ENCODE data around the gene NAALADL2. TPM values are rescaled to one million over a fixed set of nuclear protein-coding genes. Genes with fewer than 3 reads are reported as not detected.

Gene NAALADL2
- total RNA-seq, 1 donor from 2014 or later, result 12.5 TPM

DNA sequence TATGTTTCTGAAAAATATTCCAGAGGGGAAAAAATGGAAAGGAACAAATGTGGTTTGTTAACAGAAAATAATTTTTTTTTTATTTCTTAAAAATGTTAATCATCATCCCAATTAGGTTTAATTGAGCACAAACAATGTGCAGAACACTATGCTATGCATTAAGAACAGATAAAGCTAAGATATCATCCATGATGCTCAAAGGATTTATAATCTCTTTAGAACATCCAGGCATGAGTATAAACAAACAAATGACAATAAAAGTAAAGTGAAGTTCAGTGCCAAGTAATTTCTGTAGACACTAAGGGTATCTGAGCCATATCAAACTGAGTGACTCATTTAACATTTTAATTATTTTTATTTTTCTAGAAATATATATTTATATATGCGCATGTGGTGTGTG lies 732.2 kb downstream of the NAALADL2 start:
- H3K9me3 ChIP-seq, result no peaks in the 10 kb centered on the region
- H3K4me1 ChIP-seq, result no peaks in the 10 kb centered on the region
- H3K36me3 ChIP-seq, result no peaks in the 10 kb centered on the region
- TF ChIP-seq, protein P1, sequence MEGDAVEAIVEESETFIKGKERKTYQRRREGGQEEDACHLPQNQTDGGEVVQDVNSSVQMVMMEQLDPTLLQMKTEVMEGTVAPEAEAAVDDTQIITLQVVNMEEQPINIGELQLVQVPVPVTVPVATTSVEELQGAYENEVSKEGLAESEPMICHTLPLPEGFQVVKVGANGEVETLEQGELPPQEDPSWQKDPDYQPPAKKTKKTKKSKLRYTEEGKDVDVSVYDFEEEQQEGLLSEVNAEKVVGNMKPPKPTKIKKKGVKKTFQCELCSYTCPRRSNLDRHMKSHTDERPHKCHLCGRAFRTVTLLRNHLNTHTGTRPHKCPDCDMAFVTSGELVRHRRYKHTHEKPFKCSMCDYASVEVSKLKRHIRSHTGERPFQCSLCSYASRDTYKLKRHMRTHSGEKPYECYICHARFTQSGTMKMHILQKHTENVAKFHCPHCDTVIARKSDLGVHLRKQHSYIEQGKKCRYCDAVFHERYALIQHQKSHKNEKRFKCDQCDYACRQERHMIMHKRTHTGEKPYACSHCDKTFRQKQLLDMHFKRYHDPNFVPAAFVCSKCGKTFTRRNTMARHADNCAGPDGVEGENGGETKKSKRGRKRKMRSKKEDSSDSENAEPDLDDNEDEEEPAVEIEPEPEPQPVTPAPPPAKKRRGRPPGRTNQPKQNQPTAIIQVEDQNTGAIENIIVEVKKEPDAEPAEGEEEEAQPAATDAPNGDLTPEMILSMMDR (IDR thresholded peaks at IDR 0.05), result no peak
- TF ChIP-seq POLR2A (IDR thresholded peaks at IDR 0.05) (no peak), POLR2AphosphoS5 (IDR thresholded peaks at IDR 0.05; ENCODE audit: insufficient read depth in 1 of 2, low read depth in 1 of 2) (no peak)
- DNase-seq (ENCODE audit: extremely low spot score in 2 of 2), result no peak
- H3K4me3 ChIP-seq, result no peak overlapping the region
- no peaks in the 10 kb centered on the region for H3K27me3 ChIP-seq
- intact Hi-C loops (cut with DNase I), result no loop called here
- no peak overlapping the region for H3K27ac ChIP-seq

DNA sequence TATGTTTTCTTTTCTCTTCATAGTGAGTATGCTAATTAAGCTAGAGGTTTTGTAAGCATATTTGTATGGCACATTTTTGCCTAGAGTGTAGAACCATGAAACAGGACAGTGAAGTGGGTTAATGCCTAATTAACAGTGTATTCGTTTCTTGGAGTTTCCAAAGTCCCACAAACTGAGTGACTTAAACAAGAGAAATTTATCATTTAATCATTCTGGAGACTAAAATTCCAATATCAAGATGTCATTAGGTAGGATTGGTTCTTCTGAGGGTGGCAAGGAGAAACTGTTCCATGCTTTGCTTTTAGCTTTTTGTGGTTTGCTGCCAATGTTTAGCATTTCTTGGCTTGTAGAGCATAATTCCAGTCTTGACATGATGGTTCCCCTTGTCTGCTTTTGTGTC lies 734.2 kb downstream of the NAALADL2 start:
- H3K9me3 ChIP-seq, result no peaks in the 10 kb centered on the region
- intact Hi-C loops (cut with DNase I), result no loop called here
- TF ChIP-seq, protein P1 (IDR thresholded peaks at IDR 0.05), result no peak
- TF ChIP-seq POLR2A (IDR thresholded peaks at IDR 0.05), result no peak
- TF ChIP-seq POLR2AphosphoS5 (IDR thresholded peaks at IDR 0.05; ENCODE audit: insufficient read depth in 1 of 2, low read depth in 1 of 2), result no peak
- H3K27me3 ChIP-seq, result no peaks in the 10 kb centered on the region
- no peaks in the 10 kb centered on the region for H3K36me3 ChIP-seq
- no peak overlapping the region for H3K4me3 ChIP-seq
- no peak for DNase-seq (ENCODE audit: extremely low spot score in 2 of 2)
- no peak overlapping the region for H3K27ac ChIP-seq
- H3K4me1 ChIP-seq, result no peaks in the 10 kb centered on the region

DNA sequence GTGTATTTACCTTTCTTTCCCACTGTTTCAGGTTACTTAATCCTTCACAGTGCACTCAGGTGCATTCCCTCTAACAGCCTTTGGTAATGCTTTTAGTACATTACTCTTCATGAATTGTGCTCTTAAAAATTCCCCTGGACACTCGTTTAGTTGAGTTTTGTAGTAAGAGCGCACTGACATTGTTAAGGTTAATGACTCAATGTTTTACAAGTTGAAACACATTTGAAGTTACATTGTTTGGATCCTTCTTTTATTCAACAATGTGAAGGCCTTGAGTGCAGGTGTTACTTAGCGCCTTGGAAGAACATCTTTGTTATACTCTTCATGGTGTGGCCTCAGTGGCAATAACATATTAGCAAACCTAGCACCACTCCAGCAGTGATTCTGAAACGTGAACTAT lies 739.6 kb downstream of the NAALADL2 start:
- H3K36me3 ChIP-seq, result no peaks in the 10 kb centered on the region
- no peaks in the 10 kb centered on the region for H3K9me3 ChIP-seq
- no peak overlapping the region for H3K27ac ChIP-seq
- intact Hi-C loops (cut with DNase I), result no loop called here
- TF ChIP-seq, protein P1 (IDR thresholded peaks at IDR 0.05), result no peak
- TF ChIP-seq POLR2AphosphoS5 (IDR thresholded peaks at IDR 0.05; ENCODE audit: insufficient read depth in 1 of 2, low read depth in 1 of 2) (no peak), POLR2A (IDR thresholded peaks at IDR 0.05) (no peak)
- no peaks in the 10 kb centered on the region for H3K27me3 ChIP-seq
- DNase-seq (ENCODE audit: extremely low spot score in 2 of 2), result no peak
- no peak overlapping the region for H3K4me3 ChIP-seq
- no peaks in the 10 kb centered on the region for H3K4me1 ChIP-seq

- intact Hi-C loops (cut with DNase I), result no loop called here
- H3K27ac ChIP-seq, result no peak overlapping the region
- H3K36me3 ChIP-seq, result no peaks in the 10 kb centered on the region
- no peak for DNase-seq (ENCODE audit: extremely low spot score in 2 of 2)
- H3K4me3 ChIP-seq, result no peak overlapping the region
- no peaks in the 10 kb centered on the region for H3K27me3 ChIP-seq
- no peaks in the 10 kb centered on the region for H3K4me1 ChIP-seq
- no peak for TF ChIP-seq POLR2AphosphoS5 (IDR thresholded peaks at IDR 0.05; ENCODE audit: insufficient read depth in 1 of 2, low read depth in 1 of 2)
- TF ChIP-seq, protein P1 (IDR thresholded peaks at IDR 0.05), result no peak
- TF ChIP-seq POLR2A (IDR thresholded peaks at IDR 0.05), result no peak
- no peaks in the 10 kb centered on the region for H3K9me3 ChIP-seq
Observed at GRCh38 chr3:175601521-175601920, 742.4 kb downstream of the NAALADL2 start.

DNA sequence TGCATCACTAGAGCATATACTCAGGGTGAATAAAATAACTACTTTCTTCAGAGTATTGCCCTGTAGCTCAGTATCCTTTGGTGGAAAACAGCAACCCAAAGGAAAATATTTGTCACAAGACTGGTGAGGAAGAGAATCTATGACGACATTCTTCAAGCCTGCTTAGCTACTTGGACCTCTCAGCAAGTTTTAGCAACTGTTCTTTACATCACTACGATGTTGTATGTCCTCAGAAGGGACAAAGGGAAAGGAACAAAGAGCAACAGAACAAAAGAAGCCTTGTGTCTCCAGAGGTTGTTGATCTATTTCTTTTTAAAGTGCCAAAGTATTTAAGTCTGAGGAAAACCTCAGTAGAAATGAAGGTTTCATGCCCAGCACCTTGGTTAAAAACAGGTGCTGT lies 746.7 kb downstream of the NAALADL2 start:
- no peak for DNase-seq (ENCODE audit: extremely low spot score in 2 of 2)
- no peaks in the 10 kb centered on the region for H3K9me3 ChIP-seq
- H3K27me3 ChIP-seq, result no peaks in the 10 kb centered on the region
- intact Hi-C loops (cut with DNase I), result no loop called here
- H3K36me3 ChIP-seq, result no peaks in the 10 kb centered on the region
- H3K4me1 ChIP-seq, result no peaks in the 10 kb centered on the region
- no peak overlapping the region for H3K4me3 ChIP-seq
- no peak overlapping the region for H3K27ac ChIP-seq
- TF ChIP-seq, protein P1 (IDR thresholded peaks at IDR 0.05), result no peak
- TF ChIP-seq POLR2AphosphoS5 (IDR thresholded peaks at IDR 0.05; ENCODE audit: insufficient read depth in 1 of 2, low read depth in 1 of 2), result no peak
- no peak for TF ChIP-seq POLR2A (IDR thresholded peaks at IDR 0.05)

Measured in vagina (tissue), 2 donors.